ENCODE measurements around the gene MRPL14.

- no peak for TF ChIP-seq GTF2F1 (IDR thresholded peaks at IDR 0.05; ENCODE audit: low read depth, low read length)
- TF ChIP-seq CTCF (IDR thresholded peaks at IDR 0.05 in 2 of 3, conservative IDR thresholded peaks at IDR 0.05 in 1 of 3; ENCODE audit: insufficient read depth in 2 of 3, low read depth in 1 of 3, low read length in 3 of 3): no peak
- no peak for TF ChIP-seq TARDBP (IDR thresholded peaks at IDR 0.05)
- no peak for TF ChIP-seq TAF1 (IDR thresholded peaks at IDR 0.05; ENCODE audit: control insufficient read depth, extremely low read depth, insufficient read depth, low read length, severe bottlenecking)
- no peak for TF ChIP-seq KLF16 (IDR thresholded peaks at IDR 0.05)
- no peak for TF ChIP-seq MEIS2 (IDR thresholded peaks at IDR 0.05; ENCODE audit: partially characterized antibody)
These were observed 4.6 kb upstream of the MRPL14 start for GRCh38 chr6:44131892-44132291.

All from K562 (cell line).